K562 (cell line): ENCODE results near the gene P2RX1. TPM values are rescaled to one million over a fixed set of nuclear protein-coding genes. Genes with fewer than 3 reads are reported as not detected.
A peak's percentile ranks its signal among the peaks of the same experiment; 100 is the strongest.

Experiments
- RBBP5 ChIP-seq: fragments of 200-600 bp; sonication (generic); IDR thresholded peaks from 2 replicates; pipeline ENCODE4 v1.6.1; 2012; ENCODE audit warnings: borderline replicate concordance, mild to moderate bottlenecking, low read length, control low read depth, inconsistent platforms; ENCODE audit not compliant: insufficient read depth, poor library complexity, severe bottlenecking
- SMAD1 ChIP-seq: fragments of 150-350 bp; IDR thresholded peaks from 2 replicates; pipeline ENCODE4 v1.6.1; 2014; ENCODE audit warnings: low read length, low read depth; ENCODE audit not compliant: partially characterized antibody
- XRCC5 ChIP-seq: fragments of 200-400 bp; formaldehyde crosslinking; IDR thresholded peaks from 2 replicates; pipeline ENCODE4 v1.6.1; 2017; ENCODE audit warnings: low read depth, mild to moderate bottlenecking, low read length
- ZBTB7A ChIP-seq: IDR thresholded peaks from 2 replicates; pipeline ENCODE4 v1.6.1; 2011; ENCODE audit warnings: low read depth, mild to moderate bottlenecking, low read length, moderate library complexity, borderline replicate concordance; ENCODE audit not compliant: control insufficient read depth
- ZNF407 ChIP-seq: fragments of 450-650 bp; IDR thresholded peaks from 2 replicates; pipeline ENCODE4 v1.6.1; 2016; ENCODE audit warnings: low read depth
- ZNF518B ChIP-seq: fragments of 250-450 bp; sonication (Bioruptor Pico); IDR thresholded peaks from 2 replicates; pipeline ENCODE4 v1.5.0; 2021; ENCODE audit warnings: mild to moderate bottlenecking, moderate library complexity
- ZNF655 ChIP-seq: fragments of 250-450 bp; sonication (Bioruptor Pico); IDR thresholded peaks from 2 replicates; pipeline ENCODE4 v1.5.0; 2021
- ZNF740 ChIP-seq, 3 experiments: fragments of 200-800 bp in 1 of 3; sonication (Bioruptor generic) in 1 of 3; sonication (generic) in 1 of 3; formaldehyde crosslinking in 1 of 3; IDR thresholded peaks; 2 replicates each; pipeline versions ENCODE4 v1.6.1 to v1.8.0; 2016 to 2022; ENCODE audit warnings: mild to moderate bottlenecking in 2 of 3, missing compliant biosample characterization in 2 of 3, missing genetic modification characterization in 2 of 3, missing genetic modification reagents in 1 of 3
- ZSCAN32 ChIP-seq: fragments of 450-650 bp; formaldehyde crosslinking; IDR thresholded peaks from 2 replicates; pipeline ENCODE4 v1.4.0; 2020; ENCODE audit warnings: mild to moderate bottlenecking, moderate library complexity
- polyA plus RNA-seq, 8 experiments: library from polyadenylated mRNA; depleted of rRNA in 4 of 8; stranded (reverse) in 5 of 8; unstranded in 3 of 8; fragments of >200 nt; fragmentation: Nextera tagmentation in 2 of 8; fragmentation: Illumina TruSeq in 1 of 8; extraction: Ambion mirVana in 2 of 8; extraction: Trizol in 1 of 8; gene quantifications; 2 replicates each; pipeline versions ENCODE4 v1.2.1 to v1.2.3, GENCODE V29; 2011 to 2014; ENCODE audit warnings: inconsistent platforms in 1 of 8, missing spikeins in 1 of 8
- total RNA-seq, 7 experiments: library from RNA; depleted of rRNA in 6 of 7; stranded (reverse); fragments of >200 nt in 6 of 7; fragmentation: Illumina TruSeq in 2 of 7; extraction: Trizol in 2 of 7; gene quantifications; 2 replicates each; pipeline versions ENCODE4 v1.2.1 to v1.2.3, GENCODE V29; 2011 to 2021; ENCODE audit warnings: low replicate concordance in 1 of 7

The P2RX1 gene
- total and polyA plus RNA-seq, 9 of the 15 experiments (the other 6 are each of a cell fraction or from before 2014, with no cell fraction given), result 0.27 to 20.3 (median 10.3) TPM

GRCh38 chr17:3915995-3916696 is at the start of gene P2RX1 (continued):
- no peak for TF ChIP-seq ZNF655 (CRISPR knock-in tag)
- no peak for TF ChIP-seq ZNF518B
- TF ChIP-seq ZNF740 (CRISPR knock-in tag; IDR thresholded peaks at IDR 0.05), result 0 out of 2 replicates have a peak, but pooled peaks have one; percentile 18
- no peak for TF ChIP-seq ZNF740 (tag; IDR thresholded peaks at IDR 0.05)
- no peak for TF ChIP-seq SMAD1
- no peak for TF ChIP-seq ZNF407
- TF ChIP-seq RBBP5, result no peak
- no peak for TF ChIP-seq ZSCAN32 (CRISPR knock-in tag)
- TF ChIP-seq XRCC5, result no peak
- TF ChIP-seq ZBTB7A, result peak; percentile 65; the same call in 1 of the 2 replicates
